GM23338 (cell line): Measurements from ENCODE around the gene NRG3.

Source experiments
- CREB1 ChIP-seq: fragments of 250-450 bp; sonication (Bioruptor Pico); IDR thresholded peaks from 2 replicates; pipeline ENCODE4 v1.5.0; 2020; ENCODE audit warnings: low read depth, mild to moderate bottlenecking, moderate library complexity
- CTCF ChIP-seq, 2 experiments: fragments of 200-600 bp in 1 of 2; sonication (generic) in 1 of 2; conservative IDR thresholded peaks; 2 replicates each; pipeline versions ENCODE4 v1.5.1 to v1.6.1; 2016 to 2017; ENCODE audit warnings: antibody characterized with exemption in 2 of 2, low read depth in 2 of 2, mild to moderate bottlenecking in 2 of 2, moderate library complexity in 1 of 2
- ETS1 ChIP-seq: IDR thresholded peaks from 2 replicates; pipeline ENCODE4 v1.6.1; 2016; ENCODE audit warnings: antibody characterized with exemption
- EZH2 ChIP-seq: fragments of 200-600 bp; sonication (generic); IDR thresholded peaks from one replicate; pipeline ENCODE4 v1.8.0; 2017; ENCODE audit warnings: antibody characterized with exemption, mild to moderate bottlenecking, low read depth; ENCODE audit not compliant: unreplicated experiment
- EZH2phosphoT487 ChIP-seq: fragments of 200-600 bp; sonication (generic); IDR thresholded peaks from one replicate; pipeline ENCODE4 v1.8.1; 2018; ENCODE audit warnings: antibody characterized with exemption; ENCODE audit not compliant: unreplicated experiment
- JUNB ChIP-seq: IDR thresholded peaks from one replicate; pipeline ENCODE4 v1.6.1; 2016; ENCODE audit warnings: antibody characterized with exemption; ENCODE audit not compliant: unreplicated experiment
- NANOG ChIP-seq: IDR thresholded peaks from 2 replicates; pipeline ENCODE4 v1.6.1; 2016; ENCODE audit warnings: antibody characterized with exemption, borderline replicate concordance
- POLR2AphosphoS5 ChIP-seq: IDR thresholded peaks from 2 replicates; pipeline ENCODE4 v1.6.1; 2016; ENCODE audit warnings: antibody characterized with exemption, low read depth
- REST ChIP-seq: IDR thresholded peaks from one replicate; pipeline ENCODE4 v1.6.1; 2018; ENCODE audit warnings: antibody characterized with exemption; ENCODE audit not compliant: unreplicated experiment
- ZNF331 ChIP-seq: fragments of 250-450 bp; sonication (Bioruptor Pico); IDR thresholded peaks from 2 replicates; pipeline ENCODE4 v1.5.0; 2020; ENCODE audit warnings: low read depth, mild to moderate bottlenecking, moderate library complexity
- ZNF462 ChIP-seq: fragments of 250-450 bp; sonication (Bioruptor Pico); IDR thresholded peaks from 2 replicates; pipeline ENCODE4 v1.5.0; 2020; ENCODE audit warnings: mild to moderate bottlenecking, moderate library complexity

- TF ChIP-seq EZH2: no peak
- no peak for TF ChIP-seq CTCF (conservative IDR thresholded peaks at IDR 0.05; ENCODE audit: low read depth in 2 of 2)
- TF ChIP-seq POLR2AphosphoS5: no peak
- no peak for TF ChIP-seq CREB1 (CRISPR knock-in tag)
- TF ChIP-seq REST: no peak
- no peak for TF ChIP-seq EZH2phosphoT487
- no peak for TF ChIP-seq ZNF462
- no peak for TF ChIP-seq ETS1
- TF ChIP-seq JUNB: no peak
- no peak for TF ChIP-seq ZNF331 (CRISPR knock-in tag)
- TF ChIP-seq NANOG: no peak
Measured at GRCh38 chr10:82814635-82815034, 939.6 kb downstream of the NRG3 start.
